Upper lobe of right lung (tissue), 1 donor: ENCODE results near the gene CHCHD3. TPM values are rescaled to one million over a fixed set of nuclear protein-coding genes. Genes with fewer than 3 reads are reported as not detected.

ENCODE experiments used
- ATAC-seq: fragments of 200-7000 bp; cut with Tn5 transposase; one replicate; pipeline ENCODE4 v1.9.1; 2020; ENCODE audit warnings: mild to moderate bottlenecking, moderate library complexity
- DNase-seq: peaks from one replicate; pipeline ENCODE4 v3.0.0-alpha.2; 2020
- H3K27ac ChIP-seq: fragments of 200-600 bp; one replicate; pipeline ENCODE4 v1.8.0; 2022
- H3K27me3 ChIP-seq: fragments of 200-600 bp; one replicate; pipeline ENCODE4 v1.8.0; 2022; ENCODE audit warnings: mild to moderate bottlenecking
- H3K36me3 ChIP-seq: fragments of 200-600 bp; one replicate; pipeline ENCODE4 v1.8.0; 2022
- H3K4me1 ChIP-seq: fragments of 200-600 bp; one replicate; pipeline ENCODE4 v1.8.0; 2022
- H3K4me3 ChIP-seq: fragments of 200-600 bp; one replicate; pipeline ENCODE4 v1.8.0; 2022; ENCODE audit warnings: mild to moderate bottlenecking
- H3K9me3 ChIP-seq: fragments of 200-600 bp; one replicate; pipeline ENCODE4 v1.8.0; 2022
- intact Hi-C: fragments of 100-400 bp; cut with DNase I; formaldehyde crosslinking; loops from one replicate; pipeline ENCODE4 v1.11.0; 2022
- total RNA-seq: library from RNA; stranded (reverse); fragmentation: NEBNext Ultra II Directional; extraction: Animal tissue kit (Norgen Biotek cat#: 25700); gene quantifications from one replicate; pipeline ENCODE4 v1.2.1, GENCODE V29; 2021
- TF ChIP-seq, protein P1 (sequence below): fragments of 200-600 bp; IDR thresholded peaks from one replicate; pipeline ENCODE4 v1.8.0; 2022; ENCODE audit warnings: antibody characterized with exemption
- donor health status: DM: no; HTN: yes; CAD: no; lungs with severe emphysema.

CHCHD3 gene
- total RNA-seq, 1 donor from 2014 or later = 43.0 TPM

- Histone ChIP-seq H3K27ac (no peak overlapping the region), H3K27me3 (no peaks in the 10 kb centered on the region), H3K9me3 (no peaks in the 10 kb centered on the region), H3K36me3 (no peaks in the 10 kb centered on the region), H3K4me3 (no peak overlapping the region), H3K4me1 (no peaks in the 10 kb centered on the region)
- DNase-seq = no peak
- ATAC-seq = no peak
- intact Hi-C loops = no loop called here
- TF ChIP-seq, protein P1, sequence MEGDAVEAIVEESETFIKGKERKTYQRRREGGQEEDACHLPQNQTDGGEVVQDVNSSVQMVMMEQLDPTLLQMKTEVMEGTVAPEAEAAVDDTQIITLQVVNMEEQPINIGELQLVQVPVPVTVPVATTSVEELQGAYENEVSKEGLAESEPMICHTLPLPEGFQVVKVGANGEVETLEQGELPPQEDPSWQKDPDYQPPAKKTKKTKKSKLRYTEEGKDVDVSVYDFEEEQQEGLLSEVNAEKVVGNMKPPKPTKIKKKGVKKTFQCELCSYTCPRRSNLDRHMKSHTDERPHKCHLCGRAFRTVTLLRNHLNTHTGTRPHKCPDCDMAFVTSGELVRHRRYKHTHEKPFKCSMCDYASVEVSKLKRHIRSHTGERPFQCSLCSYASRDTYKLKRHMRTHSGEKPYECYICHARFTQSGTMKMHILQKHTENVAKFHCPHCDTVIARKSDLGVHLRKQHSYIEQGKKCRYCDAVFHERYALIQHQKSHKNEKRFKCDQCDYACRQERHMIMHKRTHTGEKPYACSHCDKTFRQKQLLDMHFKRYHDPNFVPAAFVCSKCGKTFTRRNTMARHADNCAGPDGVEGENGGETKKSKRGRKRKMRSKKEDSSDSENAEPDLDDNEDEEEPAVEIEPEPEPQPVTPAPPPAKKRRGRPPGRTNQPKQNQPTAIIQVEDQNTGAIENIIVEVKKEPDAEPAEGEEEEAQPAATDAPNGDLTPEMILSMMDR = no peak
These were observed 262.2 kb downstream of the CHCHD3 start for GRCh38 chr7:132819648-132820047.

GRCh38 chr7:132817949-132818348 lies 263.9 kb downstream of the CHCHD3 start:
- TF ChIP-seq, protein P1 = no peak
- no peaks in the 10 kb centered on the region for H3K4me1 ChIP-seq
- no peaks in the 10 kb centered on the region for H3K9me3 ChIP-seq
- intact Hi-C loops = no loop called here
- DNase-seq = no peak
- ATAC-seq = no peak
- no peaks in the 10 kb centered on the region for H3K27me3 ChIP-seq
- no peak overlapping the region for H3K27ac ChIP-seq
- H3K36me3 ChIP-seq = no peaks in the 10 kb centered on the region
- H3K4me3 ChIP-seq = no peak overlapping the region

- H3K27ac ChIP-seq = no peak overlapping the region
These were observed 266.1 kb downstream of the CHCHD3 start for GRCh38 chr7:132815696-132816311.

DNA sequence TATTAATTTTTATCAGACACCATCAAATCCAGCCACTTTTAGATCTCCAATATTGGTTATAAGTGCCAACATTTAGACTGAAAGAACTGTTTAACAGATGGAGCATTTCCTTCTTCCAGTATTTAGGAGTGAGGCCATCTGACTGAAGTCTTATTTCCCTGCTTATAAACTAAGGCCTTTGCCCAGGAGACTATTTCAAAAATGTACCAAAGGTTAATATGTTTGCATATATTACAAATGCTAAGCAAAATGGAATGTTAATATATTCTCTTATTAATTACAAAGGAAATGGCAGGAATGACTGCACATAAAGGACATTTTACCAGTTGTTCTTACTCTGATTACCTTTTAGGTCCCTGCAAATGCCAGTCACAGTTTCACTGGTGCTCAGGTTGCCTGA lies 266.8 kb downstream of the CHCHD3 start:
- no peak for ATAC-seq
- no peaks in the 10 kb centered on the region for H3K9me3 ChIP-seq
- intact Hi-C loops = no loop called here
- no peaks in the 10 kb centered on the region for H3K36me3 ChIP-seq
- H3K4me1 ChIP-seq = no peaks in the 10 kb centered on the region
- H3K4me3 ChIP-seq = no peak overlapping the region
- DNase-seq = no peak
- TF ChIP-seq, protein P1 = no peak
- no peaks in the 10 kb centered on the region for H3K27me3 ChIP-seq
- no peak overlapping the region for H3K27ac ChIP-seq

More at GRCh38 chr7:132815696-132816311, 266.1 kb downstream of the CHCHD3 start:
- TF ChIP-seq, protein P1 = no peak
- no peak overlapping the region for H3K4me3 ChIP-seq
- H3K9me3 ChIP-seq = no peaks in the 10 kb centered on the region
- H3K27me3 ChIP-seq = no peaks in the 10 kb centered on the region
- intact Hi-C loops = no loop called here
- no peaks in the 10 kb centered on the region for H3K36me3 ChIP-seq
- ATAC-seq (no peak), DNase-seq (no peak)
- no peaks in the 10 kb centered on the region for H3K4me1 ChIP-seq

- DNase-seq (no peak), ATAC-seq (no peak)
- TF ChIP-seq, protein P1 = no peak
- H3K36me3 ChIP-seq = no peaks in the 10 kb centered on the region
- no peaks in the 10 kb centered on the region for H3K9me3 ChIP-seq
- no peaks in the 10 kb centered on the region for H3K27me3 ChIP-seq
- H3K4me1 ChIP-seq = no peaks in the 10 kb centered on the region
- intact Hi-C loops = no loop called here
- no peak overlapping the region for H3K4me3 ChIP-seq
- no peak overlapping the region for H3K27ac ChIP-seq
These were observed 271.3 kb downstream of the CHCHD3 start for GRCh38 chr7:132810561-132810960.

- TF ChIP-seq, protein P1 = no peak
- Histone ChIP-seq H3K36me3 (no peaks in the 10 kb centered on the region), H3K4me1 (no peaks in the 10 kb centered on the region), H3K27me3 (no peaks in the 10 kb centered on the region), H3K4me3 (no peak overlapping the region), H3K27ac (no peak overlapping the region), H3K9me3 (no peaks in the 10 kb centered on the region)
- intact Hi-C loops = no loop called here
- no peak for ATAC-seq
- no peak for DNase-seq
These were observed 275.1 kb downstream of the CHCHD3 start for GRCh38 chr7:132806834-132807233.
